Measurements from ENCODE around the gene CDK1. TPM values are rescaled to one million over a fixed set of nuclear protein-coding genes. Genes with fewer than 3 reads are reported as not detected.

Gene CDK1
- total and polyA plus RNA-seq, 10 of the 15 experiments (the other 5 are each of a cell fraction or from before 2014, with no cell fraction given): 81.5 to 361 (median 133) TPM

DNA sequence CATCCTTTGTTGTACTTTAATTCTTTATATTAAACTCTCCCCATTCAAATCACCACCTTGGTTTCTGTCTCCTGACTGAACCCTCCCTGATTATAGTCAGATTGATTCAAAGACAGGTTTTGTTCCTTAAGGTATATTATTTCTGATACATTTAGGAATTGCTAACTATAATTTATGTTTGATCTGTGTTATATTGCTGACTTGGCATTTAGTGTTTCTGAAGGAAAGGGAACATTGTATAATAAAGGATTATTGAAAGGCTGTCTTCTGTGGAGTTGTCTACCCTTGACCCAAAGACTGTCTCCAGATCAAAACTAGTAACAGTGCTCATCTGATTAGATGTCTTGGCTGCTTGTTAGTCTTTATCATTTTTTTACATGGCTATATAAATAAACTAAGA lies 10.3 kb downstream of the CDK1 start:
- no TSS peak for BruUV-seq (replicated peaks)
- H2AFZ ChIP-seq (ENCODE audit: control insufficient read depth, low read depth, low read length): no peak overlapping the region; the same call in 1 of the 2 replicates

More for the DNA sequence above, 10.3 kb downstream of the CDK1 start:
- Histone ChIP-seq H4K20me1 (ENCODE audit: control insufficient read depth, insufficient read depth) (no peaks in the 10 kb centered on the region), H3K4me1 (ENCODE audit: control insufficient read depth, insufficient read depth, low read length) (peaks cover 3% of the 10 kb centered on the region; the same call in 1 of the 2 replicates), H3K9me3 (replicated peaks; ENCODE audit: control insufficient read depth, insufficient read depth, low read length) (no peaks in the 10 kb centered on the region), H3K9ac (ENCODE audit: control insufficient read depth, insufficient read depth, low read length) (no peak overlapping the region), H3K27ac (ENCODE audit: control insufficient read depth, insufficient read depth) (no peak overlapping the region), H3K27me3 (replicated peaks in 1 of 2; ENCODE audit: control insufficient read depth in 2 of 2, insufficient read depth in 2 of 2, low read length in 1 of 2) (no peaks in the 10 kb centered on the region), H3K4me3 (no peak overlapping the region), H3K4me2 (ENCODE audit: control insufficient read depth, insufficient read depth) (no peak overlapping the region; the same call in 1 of the 2 replicates), H3K36me3 (ENCODE audit: control insufficient read depth in 2 of 2, insufficient read depth in 2 of 2, low read length in 1 of 2) (peaks cover 0 to 11% of the 10 kb centered on the region in 2 experiments), H3K79me2 (ENCODE audit: control insufficient read depth, insufficient read depth, low read length) (peaks cover 82% of the 10 kb centered on the region)
- ChIA-PET CTCF (interaction anchor here (1.1 to 1.9 kb wide), 2 partner anchors 10 to 28 kb away, joined by 4 to 6 read pairs; partner anchors contain the start of gene CDK1), RAD21 (ENCODE audit: unreplicated experiment) (interaction anchor here (0.5 kb wide), 1 partner anchor 166 kb away, joined by 3 read pairs; no protein-coding TSS in a partner anchor), POLR2A (no interaction called here), SMC1A (ENCODE audit: uncharacterized antibody, unreplicated experiment) (interaction anchor here (0.9 kb wide), 1 partner anchor 337 kb away, joined by 3 read pairs; no protein-coding TSS in a partner anchor)
- intact Hi-C loops (cut with micrococcal nuclease; ENCODE audit: unreplicated experiment): no loop called here
- in situ Hi-C loops (cut with MboI): no loop called here
- ATAC-seq (no peak), DNase-seq (ENCODE audit: low read depth, low spot score) (no peak), FAIRE-seq (no peak)
- TF ChIP-seq SUZ12 (IDR thresholded peaks at IDR 0.05; ENCODE audit: unreplicated experiment) (no peak), TBL1XR1 (IDR thresholded peaks at IDR 0.05; ENCODE audit: low read depth, low read length) (no peak), CHD2 (IDR thresholded peaks at IDR 0.05; ENCODE audit: borderline replicate concordance, low read depth, low read length) (no peak), CHD4 (IDR thresholded peaks at IDR 0.05) (no peak), BHLHE40 (IDR thresholded peaks at IDR 0.05; ENCODE audit: borderline replicate concordance in 1 of 2, low read depth in 2 of 2, low read length in 1 of 2) (no peak), SPI1 (IDR thresholded peaks at IDR 0.05; ENCODE audit: borderline replicate concordance, insufficient read depth, low read depth, low read length) (no peak), EZH2 (IDR thresholded peaks at IDR 0.05; ENCODE audit: borderline replicate concordance, control insufficient read depth, low read depth, low read length) (no peak), BMI1 (IDR thresholded peaks at IDR 0.05; ENCODE audit: borderline replicate concordance) (no peak), ZZZ3 (IDR thresholded peaks at IDR 0.05; ENCODE audit: control insufficient read depth, insufficient read length, low read depth) (no peak)
- TF ChIP-seq, protein P1, sequence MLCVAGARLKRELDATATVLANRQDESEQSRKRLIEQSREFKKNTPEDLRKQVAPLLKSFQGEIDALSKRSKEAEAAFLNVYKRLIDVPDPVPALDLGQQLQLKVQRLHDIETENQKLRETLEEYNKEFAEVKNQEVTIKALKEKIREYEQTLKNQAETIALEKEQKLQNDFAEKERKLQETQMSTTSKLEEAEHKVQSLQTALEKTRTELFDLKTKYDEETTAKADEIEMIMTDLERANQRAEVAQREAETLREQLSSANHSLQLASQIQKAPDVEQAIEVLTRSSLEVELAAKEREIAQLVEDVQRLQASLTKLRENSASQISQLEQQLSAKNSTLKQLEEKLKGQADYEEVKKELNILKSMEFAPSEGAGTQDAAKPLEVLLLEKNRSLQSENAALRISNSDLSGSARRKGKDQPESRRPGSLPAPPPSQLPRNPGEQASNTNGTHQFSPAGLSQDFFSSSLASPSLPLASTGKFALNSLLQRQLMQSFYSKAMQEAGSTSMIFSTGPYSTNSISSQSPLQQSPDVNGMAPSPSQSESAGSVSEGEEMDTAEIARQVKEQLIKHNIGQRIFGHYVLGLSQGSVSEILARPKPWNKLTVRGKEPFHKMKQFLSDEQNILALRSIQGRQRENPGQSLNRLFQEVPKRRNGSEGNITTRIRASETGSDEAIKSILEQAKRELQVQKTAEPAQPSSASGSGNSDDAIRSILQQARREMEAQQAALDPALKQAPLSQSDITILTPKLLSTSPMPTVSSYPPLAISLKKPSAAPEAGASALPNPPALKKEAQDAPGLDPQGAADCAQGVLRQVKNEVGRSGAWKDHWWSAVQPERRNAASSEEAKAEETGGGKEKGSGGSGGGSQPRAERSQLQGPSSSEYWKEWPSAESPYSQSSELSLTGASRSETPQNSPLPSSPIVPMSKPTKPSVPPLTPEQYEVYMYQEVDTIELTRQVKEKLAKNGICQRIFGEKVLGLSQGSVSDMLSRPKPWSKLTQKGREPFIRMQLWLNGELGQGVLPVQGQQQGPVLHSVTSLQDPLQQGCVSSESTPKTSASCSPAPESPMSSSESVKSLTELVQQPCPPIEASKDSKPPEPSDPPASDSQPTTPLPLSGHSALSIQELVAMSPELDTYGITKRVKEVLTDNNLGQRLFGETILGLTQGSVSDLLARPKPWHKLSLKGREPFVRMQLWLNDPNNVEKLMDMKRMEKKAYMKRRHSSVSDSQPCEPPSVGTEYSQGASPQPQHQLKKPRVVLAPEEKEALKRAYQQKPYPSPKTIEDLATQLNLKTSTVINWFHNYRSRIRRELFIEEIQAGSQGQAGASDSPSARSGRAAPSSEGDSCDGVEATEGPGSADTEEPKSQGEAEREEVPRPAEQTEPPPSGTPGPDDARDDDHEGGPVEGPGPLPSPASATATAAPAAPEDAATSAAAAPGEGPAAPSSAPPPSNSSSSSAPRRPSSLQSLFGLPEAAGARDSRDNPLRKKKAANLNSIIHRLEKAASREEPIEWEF (IDR thresholded peaks at IDR 0.05; ENCODE audit: insufficient replicate concordance, low read depth, low read length): no peak
- TF ChIP-seq, protein P2, sequence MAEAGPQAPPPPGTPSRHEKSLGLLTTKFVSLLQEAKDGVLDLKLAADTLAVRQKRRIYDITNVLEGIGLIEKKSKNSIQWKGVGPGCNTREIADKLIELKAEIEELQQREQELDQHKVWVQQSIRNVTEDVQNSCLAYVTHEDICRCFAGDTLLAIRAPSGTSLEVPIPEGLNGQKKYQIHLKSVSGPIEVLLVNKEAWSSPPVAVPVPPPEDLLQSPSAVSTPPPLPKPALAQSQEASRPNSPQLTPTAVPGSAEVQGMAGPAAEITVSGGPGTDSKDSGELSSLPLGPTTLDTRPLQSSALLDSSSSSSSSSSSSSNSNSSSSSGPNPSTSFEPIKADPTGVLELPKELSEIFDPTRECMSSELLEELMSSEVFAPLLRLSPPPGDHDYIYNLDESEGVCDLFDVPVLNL (IDR thresholded peaks at IDR 0.05; ENCODE audit: low read depth, low read length): no peak
- TF ChIP-seq, protein P3, sequence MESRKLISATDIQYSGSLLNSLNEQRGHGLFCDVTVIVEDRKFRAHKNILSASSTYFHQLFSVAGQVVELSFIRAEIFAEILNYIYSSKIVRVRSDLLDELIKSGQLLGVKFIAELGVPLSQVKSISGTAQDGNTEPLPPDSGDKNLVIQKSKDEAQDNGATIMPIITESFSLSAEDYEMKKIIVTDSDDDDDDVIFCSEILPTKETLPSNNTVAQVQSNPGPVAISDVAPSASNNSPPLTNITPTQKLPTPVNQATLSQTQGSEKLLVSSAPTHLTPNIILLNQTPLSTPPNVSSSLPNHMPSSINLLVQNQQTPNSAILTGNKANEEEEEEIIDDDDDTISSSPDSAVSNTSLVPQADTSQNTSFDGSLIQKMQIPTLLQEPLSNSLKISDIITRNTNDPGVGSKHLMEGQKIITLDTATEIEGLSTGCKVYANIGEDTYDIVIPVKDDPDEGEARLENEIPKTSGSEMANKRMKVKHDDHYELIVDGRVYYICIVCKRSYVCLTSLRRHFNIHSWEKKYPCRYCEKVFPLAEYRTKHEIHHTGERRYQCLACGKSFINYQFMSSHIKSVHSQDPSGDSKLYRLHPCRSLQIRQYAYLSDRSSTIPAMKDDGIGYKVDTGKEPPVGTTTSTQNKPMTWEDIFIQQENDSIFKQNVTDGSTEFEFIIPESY (IDR thresholded peaks at IDR 0.05): no peak

Measured in GM12878 (cell line).